Measurements from ENCODE around the gene WDR45.
"Not testable (repeated sequence)": the region's sequence is repeated elsewhere in the genome, so short reads cannot be mapped to it uniquely, and the experiment has no call there.

WDR45 gene

DNA sequence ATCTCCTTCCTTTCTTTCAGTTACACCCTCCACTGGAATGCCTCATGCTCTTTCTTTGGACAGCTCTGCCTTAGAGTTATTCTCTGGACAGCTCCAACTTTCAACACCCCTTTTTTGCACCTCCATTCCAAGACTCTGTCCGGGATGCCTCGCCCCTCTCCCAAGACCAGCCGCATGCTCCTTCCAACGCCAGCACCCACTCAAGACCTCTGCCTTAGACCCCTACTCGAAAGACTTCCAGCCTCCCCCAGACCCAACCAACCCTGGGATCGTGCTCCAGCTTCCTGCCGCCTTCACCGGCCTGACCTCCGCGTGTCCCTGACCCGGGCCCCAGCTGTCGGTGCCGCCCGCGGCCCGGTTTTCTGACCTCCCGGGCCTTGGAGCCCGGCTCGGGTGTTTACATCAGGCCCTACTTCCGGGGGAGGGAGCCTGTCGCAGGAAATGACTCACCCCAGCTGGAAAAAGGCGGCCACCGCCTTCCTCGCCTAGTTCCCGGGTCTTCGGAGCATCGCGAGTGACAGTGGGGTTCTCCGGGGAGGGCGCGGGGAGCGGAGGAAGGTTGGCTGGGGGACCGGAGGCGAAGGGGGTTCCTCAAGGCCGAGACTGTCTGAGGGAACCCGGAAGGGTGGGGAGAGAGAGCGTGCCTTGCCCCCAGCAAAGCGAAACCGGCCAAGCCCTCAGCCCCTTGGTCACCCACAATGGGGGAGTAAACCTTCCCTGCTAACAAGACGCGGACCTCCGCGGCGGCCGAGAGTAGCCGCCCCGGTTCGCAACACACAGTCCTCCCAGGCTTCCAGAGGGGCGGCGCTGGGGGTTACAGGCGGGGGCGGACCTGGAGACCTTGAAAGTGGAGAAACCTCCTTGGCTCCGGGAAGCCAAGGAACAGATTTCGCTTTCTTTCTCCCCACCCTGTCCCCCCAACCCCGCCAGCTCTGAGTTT, at the start of gene WDR45:
TSS of gene WDR45 (minus strand) at position 399 of the 940 bp plus-strand sequence. CDS start 1,792 bp downstream, outside the sequence.
- DNase-seq = peak; percentile 78

DNA sequence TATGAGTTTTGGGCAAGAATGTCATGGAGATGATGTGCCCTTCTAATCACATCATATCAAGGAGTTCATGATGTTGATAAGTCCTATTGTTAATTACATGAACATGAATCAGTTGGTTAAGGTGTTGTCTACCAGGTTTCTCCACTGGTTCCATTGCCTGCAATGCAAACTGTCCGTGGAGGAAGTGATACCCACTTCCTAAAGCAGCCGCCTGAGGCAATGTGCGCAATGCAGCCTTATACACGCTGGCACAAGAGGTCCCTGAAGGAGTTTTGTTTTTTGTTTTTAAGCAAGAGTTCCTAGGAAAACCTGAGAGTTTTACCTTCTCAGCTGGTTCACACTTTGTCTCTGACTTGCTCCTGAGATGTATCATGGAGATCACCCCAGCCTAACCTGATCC, 49.7 kb upstream of the WDR45 start:
- DNase-seq = no peak

GRCh38 chrX:49127742-49128258, 48.1 kb upstream of the WDR45 start:
- DNase-seq = not testable (repeated sequence)

DNA sequence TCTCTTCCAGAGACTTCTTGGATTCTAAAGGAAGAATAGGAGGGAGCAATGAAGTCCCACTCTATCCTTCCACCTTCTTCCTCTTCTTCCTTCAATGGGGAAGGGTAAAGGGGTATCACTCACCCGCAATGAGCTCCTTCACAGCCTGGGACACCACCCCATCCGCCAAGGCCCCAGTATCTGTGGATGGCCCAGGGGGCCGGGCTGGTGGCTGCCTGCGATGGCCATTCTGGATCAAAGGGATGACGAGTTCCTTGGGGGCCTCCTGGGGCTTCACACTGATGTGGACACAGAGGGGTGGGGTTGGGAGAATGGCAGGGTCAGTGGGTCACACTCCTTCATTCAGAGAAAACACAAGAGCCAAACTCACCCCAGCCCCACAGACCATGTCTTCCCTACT, 42.8 kb upstream of the WDR45 start:
- DNase-seq = no peak

GRCh38 chrX:49120091-49120490, 40.4 kb upstream of the WDR45 start:
- no peak for DNase-seq

GRCh38 chrX:49117581-49117980, 37.9 kb upstream of the WDR45 start:
- DNase-seq = no peak

DNA sequence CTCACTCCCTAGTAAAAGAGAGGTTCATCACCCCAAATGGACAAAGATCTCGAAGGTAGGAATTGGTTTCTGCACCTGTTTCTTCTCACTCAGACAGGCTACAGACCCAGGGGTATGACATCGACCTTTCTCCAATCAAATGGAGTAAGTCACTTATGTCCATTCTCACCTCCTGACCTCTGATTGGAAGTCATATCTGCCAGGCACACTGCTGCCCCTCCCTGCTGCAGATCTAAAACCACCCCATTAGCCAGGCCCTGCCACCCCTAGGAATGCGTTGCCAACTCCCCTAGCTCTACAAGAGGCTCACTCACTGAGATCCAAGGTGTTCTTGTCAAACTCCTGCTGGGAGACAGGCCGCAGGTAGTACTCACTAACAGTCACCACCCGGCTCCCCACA, 37.0 kb upstream of the WDR45 start:
- no peak for DNase-seq

DNA sequence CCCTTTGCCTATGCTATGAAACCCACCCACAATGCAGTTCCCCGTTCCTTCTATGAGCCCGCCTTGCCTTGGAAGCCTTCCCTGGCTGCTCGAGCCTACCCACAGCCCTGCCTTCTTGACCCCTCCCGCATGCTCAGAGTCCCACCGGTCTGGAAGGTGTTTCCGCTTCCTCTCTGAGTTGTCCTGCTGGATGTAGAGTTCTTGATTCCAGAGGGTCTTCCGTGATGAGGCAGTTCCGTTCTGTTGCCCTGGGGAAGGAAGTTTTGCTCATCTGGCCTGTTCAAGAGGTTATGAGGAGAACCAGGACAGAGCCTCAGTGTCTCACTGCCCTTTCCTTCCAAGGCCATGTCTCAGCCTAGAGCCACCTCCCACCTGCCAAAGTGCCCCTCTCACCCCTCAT, 36.4 kb upstream of the WDR45 start:
- no peak for DNase-seq

DNA sequence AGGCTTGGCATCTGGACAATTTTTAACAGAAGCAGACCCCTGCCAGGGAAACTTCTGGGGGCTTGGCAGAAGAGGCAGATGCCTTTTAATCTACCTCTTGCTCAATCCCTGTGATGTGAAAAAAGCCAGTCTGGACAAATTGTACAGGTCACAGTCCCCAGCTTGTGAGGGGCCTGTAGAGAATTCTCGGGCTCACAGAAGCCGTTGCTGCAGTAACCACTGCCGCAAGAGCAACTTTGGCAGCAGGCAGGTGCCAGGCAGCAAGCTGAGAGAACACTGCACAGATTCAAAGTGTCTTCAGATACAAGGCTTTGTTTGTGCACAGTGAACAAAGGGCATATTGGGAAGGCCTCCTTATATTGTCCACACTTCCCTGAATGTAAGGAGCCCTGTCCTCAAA, 32.1 kb upstream of the WDR45 start:
- DNase-seq = no peak

DNA sequence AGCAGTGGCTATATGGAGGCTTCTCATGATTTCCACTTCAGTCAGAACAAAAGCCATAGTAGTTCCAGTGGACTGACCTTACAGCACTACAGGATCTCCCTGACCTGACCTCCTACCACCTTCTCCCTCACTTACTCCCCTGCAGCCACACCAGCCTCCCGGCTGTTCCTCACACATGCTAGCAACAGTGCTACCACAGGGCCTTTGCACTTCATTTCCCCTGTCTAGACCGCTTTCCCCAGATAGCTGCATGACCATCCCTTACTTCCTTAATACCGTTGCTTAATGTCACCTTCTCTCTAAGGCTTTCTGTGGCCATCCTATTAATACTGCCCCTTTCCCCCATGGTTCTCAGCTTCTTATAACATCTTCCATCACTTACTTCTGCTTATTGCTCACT, 30.7 kb upstream of the WDR45 start:
- no peak for DNase-seq

DNA sequence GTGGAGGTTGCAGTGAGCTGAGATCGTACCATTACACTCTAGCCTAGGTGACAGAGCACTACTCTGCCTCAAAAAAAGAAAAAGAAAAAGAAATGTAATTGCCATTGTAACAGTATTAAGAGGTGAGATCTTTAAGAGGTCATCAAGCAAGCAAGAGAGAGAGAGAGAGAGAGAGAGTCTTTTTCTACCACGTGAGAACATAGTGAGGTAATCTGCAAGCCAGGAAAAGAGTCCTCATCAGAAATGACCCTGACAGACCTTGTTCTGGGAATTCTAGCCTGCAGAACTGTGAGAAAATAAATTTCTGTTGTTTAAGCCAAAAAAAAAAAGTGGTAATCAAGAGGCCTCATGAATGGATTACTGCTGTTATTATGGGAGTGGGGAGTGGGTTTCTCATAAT, 29.0 kb upstream of the WDR45 start:
- no peak for DNase-seq

DNA sequence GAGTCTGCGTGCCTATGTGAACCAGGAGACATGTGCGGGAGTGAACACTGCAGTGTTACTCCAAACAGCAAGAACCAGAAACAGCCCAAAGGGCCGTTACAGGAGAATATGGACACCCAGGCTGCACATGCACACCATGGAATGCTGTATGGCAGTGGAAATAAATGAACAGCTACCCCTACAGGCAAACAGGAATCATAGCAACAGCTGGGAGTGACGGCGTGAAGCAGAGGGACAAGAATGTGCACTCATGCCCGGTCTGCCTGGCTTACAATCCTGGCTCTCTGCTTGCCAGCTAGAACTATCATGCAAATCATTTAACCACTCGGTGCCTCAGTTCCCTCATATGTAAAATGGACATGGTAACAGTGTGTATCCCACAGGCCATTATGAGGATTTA, 27.2 kb upstream of the WDR45 start:
- DNase-seq = peak; percentile 36

DNA sequence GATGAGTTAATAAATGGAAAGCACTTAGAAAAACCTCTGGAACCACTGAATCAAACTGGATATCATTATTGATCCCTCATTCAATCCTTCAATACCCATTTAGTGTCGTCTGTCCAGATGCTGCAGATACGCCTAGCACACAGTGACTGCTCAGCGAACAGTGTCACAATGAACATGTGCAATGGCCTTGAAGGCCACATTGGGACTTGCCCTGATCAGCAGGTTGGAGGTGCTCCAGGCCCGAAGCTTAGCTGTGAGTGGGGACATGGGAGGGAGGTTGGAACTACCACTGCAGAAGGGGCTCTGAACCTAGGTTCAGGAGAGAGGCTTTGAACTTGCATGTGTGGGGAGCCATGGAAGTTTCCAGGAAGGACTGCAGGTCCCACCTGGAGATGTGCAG, 26.6 kb upstream of the WDR45 start:
- no peak for DNase-seq

DNA sequence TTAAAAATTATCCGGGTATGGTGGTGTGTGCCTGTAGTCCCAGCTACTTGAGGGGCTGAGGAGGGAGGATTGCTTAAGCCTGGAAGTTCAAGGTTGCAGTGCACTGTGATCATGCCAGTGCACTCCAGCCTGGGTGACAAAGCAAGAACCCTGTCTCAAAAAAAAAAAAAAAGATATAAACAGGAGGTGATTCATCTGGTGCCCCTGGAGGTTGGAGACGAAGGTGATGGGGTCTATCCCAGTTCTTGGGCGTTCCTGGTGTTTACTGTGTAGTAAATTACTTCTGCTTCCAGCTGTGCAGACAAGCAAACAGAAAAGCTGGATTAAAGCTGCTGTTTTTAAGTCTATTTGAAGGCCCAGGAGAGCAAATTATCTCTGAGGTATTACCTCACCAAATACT, 23.9 kb upstream of the WDR45 start:
- no peak for DNase-seq

DNA sequence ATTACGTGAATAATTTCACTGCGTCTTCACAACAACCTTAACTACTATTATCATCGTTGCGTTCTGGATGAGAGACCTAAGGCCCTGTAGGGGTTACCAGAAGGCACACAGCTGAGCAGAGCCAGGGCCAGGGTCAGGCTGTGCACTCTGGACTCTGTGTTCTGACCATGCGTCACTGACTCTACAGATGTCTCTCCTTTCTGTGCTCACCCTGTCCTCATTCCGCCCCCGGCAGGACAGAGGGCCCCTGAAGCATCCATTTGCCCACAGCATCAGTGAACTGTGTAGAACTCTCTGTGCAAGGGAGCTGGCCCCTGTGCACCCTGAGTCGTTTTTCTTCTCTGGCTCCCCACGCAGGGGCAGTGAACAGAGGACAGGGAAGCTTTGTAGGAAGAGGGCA, 22.5 kb upstream of the WDR45 start:
- no peak for DNase-seq

DNA sequence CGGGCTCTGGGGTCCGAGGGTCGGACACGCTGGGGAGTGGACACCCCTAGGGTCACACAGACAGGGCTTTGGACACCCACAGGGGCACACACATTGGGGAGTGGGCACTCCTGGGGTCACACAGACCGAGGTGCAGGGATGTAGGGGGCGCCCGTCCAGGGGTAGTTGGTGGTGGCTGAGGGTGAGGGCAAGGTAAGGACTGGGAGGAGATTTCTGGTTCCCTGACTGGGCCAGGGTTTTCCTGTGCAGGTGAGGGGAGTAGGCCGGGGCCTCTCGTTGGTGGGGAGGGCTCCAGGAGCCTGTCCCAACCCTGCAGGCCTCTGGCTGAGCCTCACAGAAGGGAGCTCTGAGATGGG, 21.9 kb upstream of the WDR45 start:
- no peak for DNase-seq

GRCh38 chrX:49100704-49101628, 21.3 kb upstream of the WDR45 start:
- peak; percentile 95 for DNase-seq

GRCh38 chrX:49096419-49096818, 16.7 kb upstream of the WDR45 start:
- no peak for DNase-seq

- no peak for DNase-seq
These were observed 9.9 kb upstream of the WDR45 start for GRCh38 chrX:49089553-49089952.

DNA sequence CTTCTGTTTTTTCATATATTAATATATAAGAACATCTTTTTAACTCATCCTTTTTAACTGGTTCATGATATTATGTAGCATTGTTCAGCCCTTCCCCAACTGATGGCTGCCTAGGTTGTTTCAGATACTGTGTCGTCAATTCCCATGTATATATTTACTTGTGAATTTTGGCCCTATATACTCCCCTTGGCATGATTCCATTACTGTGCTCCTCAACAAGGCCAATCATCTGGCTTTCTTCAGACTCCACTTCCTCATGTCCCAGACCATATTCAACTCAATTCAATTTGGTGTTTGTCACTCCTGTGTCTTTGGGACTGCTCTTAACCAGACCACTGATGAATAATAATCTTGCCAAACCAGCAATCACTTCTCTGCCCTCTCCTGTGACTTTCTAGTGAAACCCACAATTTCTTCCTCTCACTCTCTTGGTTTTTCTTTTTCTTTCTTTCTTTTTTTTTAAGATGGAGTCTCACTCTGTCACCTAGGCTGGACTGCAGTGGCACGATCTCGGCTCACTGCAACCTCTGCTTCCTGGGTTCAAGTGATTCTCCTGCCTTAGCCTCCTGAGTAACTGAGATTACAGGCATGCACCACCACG, 2.7 kb upstream of the WDR45 start:
- DNase-seq = no peak

DNA sequence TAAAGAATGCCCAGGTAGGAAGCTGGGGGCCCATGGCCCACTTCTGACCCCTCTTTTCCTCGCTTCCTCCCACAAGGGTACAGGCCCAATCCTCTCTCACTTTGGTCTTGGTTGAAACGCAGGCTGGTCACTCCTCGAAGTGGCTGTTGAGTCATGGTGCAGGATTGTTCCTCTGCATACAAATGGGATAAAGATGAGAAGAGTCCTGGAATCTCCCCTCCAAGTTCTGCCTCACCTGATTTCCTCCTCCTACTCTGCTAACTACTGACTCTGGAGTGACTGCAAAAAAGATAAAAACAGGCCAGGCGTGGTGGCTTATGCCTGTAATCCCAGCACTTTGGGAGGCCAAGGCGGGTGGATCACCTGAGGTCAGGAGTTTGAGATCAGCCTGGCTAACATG, 1.7 kb downstream of the WDR45 start:
- DNase-seq = no peak

- DNase-seq = no peak
These were observed 4.3 kb downstream of the WDR45 start for GRCh38 chrX:49075347-49075746.

Data from eye (tissue), 1 donor.